ENCODE measurements around the gene DRC1.

The DRC1 gene

DNA sequence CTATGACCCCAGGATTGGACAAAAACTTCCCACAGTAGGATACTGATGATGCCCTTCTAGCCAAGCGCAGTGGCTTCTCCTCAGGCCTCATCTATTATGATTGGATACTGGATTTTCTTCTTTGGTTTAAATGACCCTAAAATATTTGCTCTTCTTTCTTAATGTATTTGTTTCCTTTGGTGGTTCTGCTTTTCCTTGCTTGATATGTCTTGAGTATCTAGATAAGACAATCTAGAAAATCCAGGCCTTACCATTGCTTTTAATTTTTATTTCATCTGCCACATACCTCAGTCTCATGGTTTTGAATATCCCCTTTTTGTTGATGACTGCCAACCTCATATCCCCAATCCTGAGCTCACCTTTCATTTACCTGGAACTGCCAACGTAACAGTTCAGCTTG lies 40.6 kb downstream of the DRC1 start:
- in situ Hi-C loops (cut with HindIII; ENCODE audit: low sequenced_read_pairs): no loop called here

DNA sequence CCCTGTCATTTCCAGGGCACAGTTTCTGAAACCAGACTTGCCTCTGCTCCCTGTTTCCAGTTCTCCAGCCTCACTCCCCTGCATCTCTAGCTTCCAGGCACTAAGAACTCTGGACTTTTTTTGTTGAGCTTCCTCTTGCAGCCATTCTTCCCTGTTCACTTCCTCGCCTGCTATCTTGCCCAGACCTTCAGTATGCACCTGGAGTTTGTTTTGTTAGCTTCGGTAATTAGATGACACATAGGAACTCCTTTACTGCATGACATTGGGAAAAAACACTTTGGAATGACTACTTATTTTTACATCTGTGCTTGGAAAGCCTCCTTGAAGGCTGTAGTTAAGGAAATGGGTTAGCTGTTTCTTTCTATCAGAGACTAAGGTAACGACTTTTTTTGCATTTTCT lies 41.0 kb downstream of the DRC1 start:
- in situ Hi-C loops (cut with HindIII; ENCODE audit: low sequenced_read_pairs): no loop called here

DNA sequence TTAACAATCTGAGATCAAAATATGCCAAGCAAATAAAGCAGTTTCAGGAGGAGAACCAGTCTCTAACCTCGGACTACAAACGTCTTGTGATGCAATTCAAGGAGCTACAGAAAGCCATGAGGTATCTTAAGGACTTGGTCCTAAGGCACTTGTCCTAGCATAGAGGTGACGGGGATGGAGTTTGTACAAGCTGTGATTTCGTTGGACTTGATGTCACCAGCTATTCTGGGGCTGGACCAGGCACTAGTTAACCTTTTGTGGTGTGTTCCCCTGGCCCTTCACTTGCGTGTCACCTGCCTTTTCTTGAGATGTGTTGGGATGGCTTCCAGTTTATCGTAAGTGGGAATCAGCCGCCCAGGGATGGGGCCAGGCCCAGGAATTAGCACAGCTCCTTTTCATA lies 42.5 kb downstream of the DRC1 start:
- in situ Hi-C loops (cut with HindIII; ENCODE audit: low sequenced_read_pairs): no loop called here

DNA sequence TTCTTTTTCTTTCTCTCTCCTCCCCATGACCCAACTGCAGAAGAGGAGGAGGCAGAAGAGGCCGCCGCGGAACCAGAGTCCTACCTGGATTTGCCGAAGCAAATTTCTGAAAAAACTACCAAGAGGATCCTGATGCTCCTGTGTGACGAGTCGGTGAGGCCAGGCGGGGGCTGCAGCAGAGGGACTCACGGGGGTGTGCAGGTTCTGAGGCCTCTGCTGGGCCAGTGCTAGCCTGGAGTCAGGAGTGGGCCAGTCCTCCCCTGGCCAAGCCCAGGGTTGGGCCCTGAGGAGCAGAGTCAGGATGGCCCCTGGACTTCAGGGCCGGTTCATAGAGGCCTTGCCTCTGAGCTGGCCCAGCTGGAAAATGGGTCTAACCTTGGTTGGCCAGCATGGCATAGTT lies 46.9 kb downstream of the DRC1 start:
- in situ Hi-C loops (cut with HindIII; ENCODE audit: low sequenced_read_pairs): no loop called here

DNA sequence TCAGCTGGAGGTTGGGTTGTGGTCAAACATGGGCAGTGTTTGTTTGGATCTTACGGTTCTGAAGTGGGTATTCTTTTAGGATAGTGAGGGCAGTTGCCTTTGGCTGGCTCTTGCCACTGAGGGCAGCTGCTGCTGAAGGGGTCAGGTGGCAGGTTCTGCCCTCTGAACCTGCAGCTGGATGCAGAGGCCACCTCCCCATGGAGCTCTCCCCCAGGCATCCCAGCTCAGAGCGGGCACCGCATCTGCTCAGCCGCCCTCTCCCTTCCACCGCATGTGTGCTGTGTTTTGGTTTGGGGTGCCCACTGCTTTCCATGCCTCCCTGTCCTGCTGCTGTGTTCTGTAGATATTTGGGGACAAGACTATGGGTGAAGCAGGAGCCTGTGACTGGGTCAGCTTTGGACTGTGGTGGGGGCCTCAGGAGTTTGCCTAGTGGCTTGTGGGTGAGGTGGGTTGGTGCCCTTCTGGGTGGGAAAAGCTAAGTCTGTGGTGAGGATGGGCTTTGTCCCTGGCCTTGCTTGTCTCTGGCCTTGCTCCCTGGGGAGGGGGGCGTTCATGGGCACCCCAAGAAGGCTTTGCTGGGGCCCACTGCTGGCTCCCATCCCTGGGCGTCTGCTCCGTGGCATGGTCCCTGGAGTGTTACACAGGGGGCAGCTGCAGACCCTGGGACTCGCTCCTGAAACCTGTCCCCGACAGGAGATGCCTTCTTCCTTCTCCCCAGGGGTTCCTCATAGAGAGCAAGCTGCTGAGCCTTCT lies 47.7 kb downstream of the DRC1 start:
- in situ Hi-C loops (cut with HindIII; ENCODE audit: low sequenced_read_pairs): no loop called here

DNA sequence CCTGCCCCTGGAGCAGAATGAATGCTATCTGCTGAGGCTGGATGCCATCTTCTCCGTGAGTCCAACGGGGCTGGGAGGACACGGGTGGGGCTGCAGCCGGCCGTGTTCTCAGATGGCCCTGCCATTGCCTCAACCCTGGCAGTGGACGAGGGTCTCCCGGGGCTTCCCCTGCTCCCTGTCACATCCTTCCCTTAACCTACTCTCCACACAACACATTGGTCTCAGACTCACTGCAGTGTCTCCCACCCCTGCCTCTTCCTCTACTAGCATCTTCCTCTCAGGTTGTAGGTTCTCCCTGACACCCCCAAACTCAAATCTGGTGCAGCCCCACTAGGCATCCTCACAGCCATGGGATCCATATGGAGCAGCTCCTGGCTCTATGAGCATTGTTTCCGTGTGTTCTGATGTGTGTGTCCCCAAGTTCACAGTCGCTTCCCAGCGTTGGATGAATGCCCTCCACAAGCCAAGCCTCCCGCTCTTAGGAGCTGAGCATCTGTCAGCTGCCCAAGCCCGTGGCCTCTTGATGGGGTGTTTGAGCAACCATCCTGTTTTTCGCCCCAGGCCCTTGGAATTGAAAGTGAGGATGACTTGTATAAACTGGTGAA lies 48.4 kb downstream of the DRC1 start:
- in situ Hi-C loops (cut with HindIII; ENCODE audit: low sequenced_read_pairs): no loop called here

DNA sequence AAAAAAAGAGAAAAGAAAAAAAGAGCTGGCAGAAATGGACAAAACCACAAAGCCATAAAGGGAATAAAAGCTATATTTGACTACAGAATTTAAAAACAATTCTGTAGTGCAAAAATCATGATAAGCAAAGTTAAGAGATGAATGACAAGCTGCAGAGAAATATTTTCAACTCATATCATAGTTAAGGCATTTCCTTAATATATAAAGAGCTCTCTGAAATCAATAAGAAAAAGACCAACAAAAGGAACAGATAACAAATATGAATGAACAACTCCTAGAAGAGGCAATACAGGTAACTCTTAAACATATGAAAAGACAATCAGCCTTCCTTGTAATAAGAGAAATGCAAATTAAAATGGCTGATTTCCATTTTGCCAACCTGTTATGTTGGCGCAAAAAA lies 50.0 kb downstream of the DRC1 start:
- in situ Hi-C loops (cut with HindIII; ENCODE audit: low sequenced_read_pairs): no loop called here

DNA sequence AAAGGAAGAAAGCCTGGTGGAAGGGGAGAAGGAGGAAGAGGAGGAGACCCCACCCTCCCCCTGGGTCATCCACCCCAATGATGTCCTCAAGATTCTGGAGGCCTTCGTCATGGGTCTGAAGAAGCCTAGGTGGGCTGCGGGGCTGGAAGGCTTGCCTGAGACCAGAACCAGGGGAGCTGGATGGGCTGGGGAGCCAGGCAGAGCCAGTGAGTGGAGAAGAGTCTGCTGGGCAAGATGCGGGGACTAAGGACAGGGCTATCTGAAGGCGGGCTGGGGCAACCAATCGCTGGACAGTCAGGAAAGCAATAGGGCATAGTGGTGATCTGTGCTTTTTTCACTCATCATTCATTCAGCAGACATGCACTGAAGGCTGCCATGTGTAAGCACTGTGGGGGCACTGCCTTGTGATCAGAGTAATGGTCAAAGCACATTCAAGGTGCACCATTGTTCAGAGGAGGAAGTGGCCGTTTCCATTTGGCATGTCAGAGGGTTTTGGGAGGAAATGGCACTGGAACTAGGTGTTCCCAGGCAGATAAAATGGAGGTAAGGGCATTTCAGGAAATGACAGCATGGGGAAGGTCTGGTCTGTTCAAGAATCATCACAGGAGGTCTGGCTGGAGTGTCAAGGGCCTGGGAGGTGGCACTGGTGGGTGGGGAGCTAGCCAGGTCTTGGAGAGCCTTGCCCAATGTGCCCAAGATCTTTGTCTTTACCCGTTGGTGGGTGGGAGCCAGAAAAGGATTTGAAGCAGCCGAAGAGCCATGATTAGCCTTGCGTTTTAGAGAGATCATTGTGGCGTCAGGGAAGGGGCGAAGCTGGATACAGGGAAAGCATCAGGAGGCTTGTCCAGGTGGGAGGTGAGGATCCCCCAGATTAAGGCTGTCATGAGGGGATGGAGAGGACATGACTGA lies 52.0 kb downstream of the DRC1 start:
- in situ Hi-C loops (cut with HindIII; ENCODE audit: low sequenced_read_pairs): no loop called here

DNA sequence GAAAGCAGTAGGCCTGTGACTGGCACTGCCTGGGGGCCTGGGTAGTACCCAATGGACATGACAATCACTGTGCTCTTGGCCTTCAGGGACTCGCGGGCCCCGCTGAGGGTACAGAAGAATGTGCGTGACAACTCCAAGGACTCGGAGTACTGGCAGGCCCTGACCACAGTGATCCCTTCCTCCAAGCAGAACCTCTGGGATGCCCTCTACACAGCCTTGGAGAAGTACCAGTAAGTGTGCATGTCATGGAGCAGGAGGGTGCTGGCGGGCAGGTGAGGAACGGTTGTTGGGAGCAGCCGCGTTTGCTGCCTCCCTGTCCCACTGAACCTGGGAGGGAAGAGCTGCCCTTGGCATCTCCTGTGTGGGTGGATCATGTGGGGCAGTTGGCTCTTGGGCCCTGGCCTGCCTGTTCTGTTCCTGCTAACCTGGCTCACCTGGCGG lies 52.9 kb downstream of the DRC1 start:
- in situ Hi-C loops (cut with HindIII; ENCODE audit: low sequenced_read_pairs): no loop called here

DNA sequence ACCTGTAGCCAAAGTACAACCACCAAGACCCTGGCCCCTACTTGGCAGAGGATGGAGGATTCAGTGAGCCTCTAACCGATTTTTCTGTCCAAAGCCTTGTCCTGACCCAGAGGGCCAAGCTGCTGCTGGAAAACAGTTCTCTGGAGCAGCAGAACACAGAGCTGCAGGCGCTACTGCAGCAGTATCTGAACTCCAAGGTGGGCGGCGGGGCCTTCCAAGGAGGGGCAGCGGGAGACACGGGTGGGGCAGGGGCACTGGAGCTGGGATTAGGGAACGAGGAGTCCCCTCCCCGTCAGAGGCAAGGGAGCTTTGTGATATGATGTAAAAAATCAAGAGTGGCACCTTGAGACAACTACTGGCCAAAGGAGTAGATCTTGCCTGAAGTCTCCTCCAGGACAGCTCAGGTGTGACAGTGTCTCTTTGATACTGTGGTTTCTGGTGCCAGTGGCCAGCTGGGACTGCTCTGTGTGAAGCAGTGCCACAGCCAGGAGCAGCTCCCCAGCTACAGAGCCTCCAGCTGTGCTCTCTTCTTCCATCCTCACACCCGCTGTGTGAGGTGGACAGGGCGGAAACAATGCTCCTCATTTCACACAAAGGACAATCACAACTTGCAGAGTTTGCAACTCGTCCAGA lies 53.4 kb downstream of the DRC1 start:
- in situ Hi-C loops (cut with HindIII; ENCODE audit: low sequenced_read_pairs): no loop called here

DNA sequence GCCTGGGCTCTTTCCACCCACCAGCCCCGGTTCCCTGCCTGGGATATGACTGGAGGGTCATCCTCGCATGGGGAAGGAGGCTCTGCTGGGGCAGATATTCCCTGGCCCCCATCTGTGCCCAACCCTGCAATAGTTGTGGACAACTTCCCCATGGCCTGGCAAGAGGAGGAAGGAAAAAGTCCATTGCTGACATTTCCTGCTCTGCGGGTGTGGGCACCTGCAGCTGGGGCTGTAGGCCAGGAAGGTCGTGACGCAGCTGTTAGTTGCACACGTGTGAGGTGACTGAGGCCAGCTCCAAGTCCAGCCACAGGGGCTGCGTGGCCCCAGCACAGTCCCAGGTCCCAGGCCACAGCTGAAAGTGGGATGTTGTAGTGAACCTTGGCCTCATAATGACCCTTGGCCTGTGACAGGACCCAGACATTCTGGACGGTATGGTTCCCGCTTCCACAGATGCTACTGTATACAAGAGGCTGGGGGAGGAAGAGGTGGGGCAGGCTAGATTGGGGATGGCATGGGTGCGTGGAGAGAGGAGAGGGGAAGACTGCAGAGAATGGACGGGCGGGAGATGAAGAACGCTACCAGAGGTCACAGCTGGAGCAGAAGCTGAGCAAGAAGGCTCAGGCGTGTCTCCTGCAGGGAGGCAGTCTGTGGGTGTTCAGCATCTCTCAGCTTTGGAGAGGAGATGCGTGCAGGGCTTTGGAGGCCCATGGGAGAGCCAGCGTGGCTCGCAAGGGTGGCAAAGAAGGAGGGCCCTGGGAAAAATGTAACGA lies 54.1 kb downstream of the DRC1 start:
- in situ Hi-C loops (cut with HindIII; ENCODE audit: low sequenced_read_pairs): no loop called here

DNA sequence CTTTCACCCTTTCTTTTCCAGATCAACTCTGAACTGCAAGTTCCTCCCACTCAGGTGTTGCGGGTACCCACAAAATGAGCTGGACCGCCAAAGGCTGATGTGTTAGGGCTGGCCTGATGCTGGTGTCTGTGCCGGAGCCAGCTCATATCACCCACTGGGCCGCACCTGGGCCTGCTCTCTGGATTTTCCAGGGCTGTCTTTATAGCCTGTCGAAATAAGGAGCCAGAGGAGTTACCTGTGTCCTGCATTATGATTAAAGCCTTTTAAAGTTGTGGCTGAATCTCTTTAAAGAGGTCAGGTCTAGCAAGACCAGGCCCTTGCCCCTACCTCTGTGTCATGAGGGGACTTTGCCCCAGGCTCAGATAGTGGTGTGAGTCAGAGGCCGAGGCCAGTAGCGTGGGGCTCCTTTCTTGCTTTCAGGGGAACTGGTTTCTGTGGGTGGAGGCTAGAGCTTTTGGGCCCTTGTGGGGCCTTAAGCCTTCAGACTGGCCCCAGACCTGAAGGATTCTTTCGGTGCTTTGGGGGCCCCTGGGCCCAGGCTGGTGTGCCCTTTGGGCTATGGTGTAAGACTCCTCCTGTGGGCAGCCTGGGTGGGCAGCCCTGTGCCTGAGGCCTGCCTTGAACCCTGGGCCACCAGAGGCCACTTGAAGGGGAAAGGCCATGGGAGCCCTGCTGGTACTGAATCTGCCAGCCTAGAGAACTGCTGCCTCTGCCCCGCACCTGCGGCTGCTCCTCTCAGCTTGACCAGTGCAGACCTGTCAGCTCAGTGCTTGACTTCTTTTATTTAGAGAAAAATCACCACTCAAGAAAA lies 54.9 kb downstream of the DRC1 start:
- in situ Hi-C loops (cut with HindIII; ENCODE audit: low sequenced_read_pairs): no loop called here

DNA sequence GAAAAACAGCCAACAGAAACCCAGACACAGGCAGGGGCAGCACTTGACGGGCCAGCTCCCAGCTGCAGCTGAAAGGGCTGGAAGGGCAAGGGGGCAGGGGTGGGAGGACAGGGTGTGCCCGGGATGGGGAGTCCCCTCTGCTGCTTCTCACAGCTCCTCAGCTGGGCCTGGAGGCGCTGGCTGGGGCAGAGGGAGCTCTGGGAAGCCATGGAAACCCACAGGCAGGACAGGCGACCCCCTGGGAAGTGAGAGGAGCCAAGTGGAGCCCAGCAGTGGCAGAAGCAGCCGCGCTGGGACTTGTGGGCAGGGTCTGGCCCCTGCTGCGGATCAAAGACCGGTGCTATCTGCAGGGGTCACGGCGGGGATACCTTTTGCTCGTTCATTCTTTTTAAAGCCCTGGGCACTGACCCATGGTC lies 55.5 kb downstream of the DRC1 start:
- in situ Hi-C loops (cut with HindIII; ENCODE audit: low sequenced_read_pairs): no loop called here

DNA sequence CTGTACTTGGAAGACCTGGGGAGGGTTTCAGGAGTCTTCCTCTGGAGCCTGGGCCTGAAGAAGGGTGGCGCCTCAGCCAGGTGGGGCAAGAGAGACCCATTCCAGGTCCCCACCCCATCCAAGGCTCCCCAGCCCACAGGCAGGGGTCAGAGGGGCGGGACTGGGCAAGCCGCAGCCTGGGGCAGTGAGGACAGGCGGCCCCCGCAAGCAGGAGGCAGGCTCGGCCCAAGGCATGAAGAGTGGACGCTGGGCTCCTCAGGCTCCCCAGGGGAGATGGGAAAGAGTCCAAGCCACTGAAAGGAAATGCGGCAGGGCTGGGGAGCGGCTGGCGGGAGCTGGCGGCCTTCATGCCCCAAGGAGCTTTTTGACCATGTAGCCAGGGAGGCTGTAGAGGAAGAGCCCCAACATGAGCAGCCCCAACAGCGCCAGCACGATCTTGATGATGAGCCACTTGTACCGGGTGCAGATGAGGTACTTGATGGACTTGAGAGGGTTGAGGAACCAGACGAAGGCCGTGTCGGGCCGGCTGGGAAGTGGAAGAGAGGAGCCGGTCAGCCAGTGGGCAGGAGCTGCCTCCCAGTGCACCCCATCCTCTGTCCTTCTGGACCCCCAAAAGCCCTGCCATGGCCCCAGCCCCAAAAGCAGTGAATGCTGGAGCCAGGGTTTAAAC lies 56.1 kb downstream of the DRC1 start:
- in situ Hi-C loops (cut with HindIII; ENCODE audit: low sequenced_read_pairs): no loop called here

DNA sequence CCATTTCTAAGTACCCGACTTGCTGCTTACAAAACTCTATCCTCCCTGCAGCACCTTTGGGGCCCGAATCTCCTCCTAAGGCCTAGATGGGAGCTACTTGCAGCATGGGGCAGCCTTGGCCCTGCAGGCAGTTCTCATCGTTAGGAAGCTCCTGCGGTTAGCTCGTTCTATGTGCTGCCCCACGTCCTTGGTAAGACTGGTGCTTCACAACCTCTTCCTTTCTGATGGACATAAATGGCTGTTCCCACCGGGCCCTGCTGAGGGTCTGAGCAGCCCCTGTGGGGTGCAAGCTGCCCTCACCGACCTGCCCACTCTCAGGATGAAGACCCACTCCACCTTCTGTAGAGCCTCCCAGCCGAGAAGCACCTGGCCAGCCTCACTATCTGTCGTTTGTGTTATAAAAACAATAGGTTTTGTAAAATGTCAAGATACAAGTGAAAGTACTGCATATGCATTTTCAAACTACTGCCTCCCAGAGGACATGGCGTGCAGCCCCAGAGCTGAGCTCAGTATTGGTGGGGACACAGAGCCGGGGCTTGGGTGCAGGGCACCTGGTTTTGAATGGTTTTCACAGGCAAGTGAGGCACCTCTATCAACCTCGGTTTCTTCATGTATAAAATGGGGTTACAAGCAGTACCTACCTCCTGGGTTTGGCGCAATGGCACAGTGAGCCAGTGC lies 56.8 kb downstream of the DRC1 start:
- in situ Hi-C loops (cut with HindIII; ENCODE audit: low sequenced_read_pairs): no loop called here

DNA sequence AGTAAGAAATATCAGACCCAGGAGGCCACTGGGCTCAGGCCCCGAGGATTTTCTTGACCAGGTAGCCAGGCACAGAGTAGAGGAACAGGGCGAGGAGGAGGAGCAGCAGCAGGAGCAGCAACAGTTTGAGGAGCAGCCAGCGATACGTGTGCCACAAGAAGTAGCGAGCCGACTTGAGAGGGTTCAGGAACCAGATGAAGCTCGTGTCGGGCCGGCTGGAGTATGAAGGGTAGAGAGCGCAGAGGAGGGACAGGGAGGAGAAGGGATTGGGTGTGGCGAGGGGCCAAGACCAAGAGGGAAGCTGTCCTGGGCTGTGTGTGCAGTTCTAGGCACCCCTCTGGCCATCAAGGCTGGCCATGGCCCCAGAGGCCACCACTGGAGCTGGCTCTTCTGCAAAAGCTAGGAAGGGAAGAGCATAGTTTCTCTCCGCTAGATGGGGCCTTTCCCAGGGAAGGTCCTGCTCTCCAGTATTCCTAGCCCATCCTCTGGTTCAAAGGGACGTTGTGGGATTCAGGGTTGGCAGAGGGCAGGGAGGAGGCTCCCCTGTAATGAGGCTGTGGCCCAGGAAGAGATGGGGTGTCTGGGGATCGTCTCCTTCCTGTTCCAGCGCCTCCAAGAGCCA lies 58.4 kb downstream of the DRC1 start:
- in situ Hi-C loops (cut with HindIII; ENCODE audit: low sequenced_read_pairs): no loop called here

DNA sequence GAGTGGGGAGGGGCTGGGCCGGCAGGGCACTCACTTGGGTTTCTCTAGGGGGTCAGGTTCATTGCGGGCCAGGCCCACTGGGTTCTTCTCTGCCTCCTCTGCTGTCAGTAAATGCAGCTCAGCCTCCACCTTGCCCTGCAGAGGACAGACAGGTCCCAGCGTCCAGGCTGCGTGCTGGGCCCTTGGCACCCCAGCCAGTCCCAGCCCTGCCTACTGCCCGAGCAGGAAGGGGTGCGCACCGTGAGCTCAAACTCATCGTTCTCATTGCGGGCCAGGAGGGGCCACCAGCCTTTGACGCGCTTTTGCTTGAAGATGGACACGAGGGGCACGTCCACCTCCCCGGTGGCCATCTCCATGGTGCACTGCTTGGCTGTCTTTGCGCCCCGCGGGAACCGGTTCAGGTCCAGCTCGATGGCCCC lies 58.9 kb downstream of the DRC1 start:
- in situ Hi-C loops (cut with HindIII; ENCODE audit: low sequenced_read_pairs): no loop called here

DNA sequence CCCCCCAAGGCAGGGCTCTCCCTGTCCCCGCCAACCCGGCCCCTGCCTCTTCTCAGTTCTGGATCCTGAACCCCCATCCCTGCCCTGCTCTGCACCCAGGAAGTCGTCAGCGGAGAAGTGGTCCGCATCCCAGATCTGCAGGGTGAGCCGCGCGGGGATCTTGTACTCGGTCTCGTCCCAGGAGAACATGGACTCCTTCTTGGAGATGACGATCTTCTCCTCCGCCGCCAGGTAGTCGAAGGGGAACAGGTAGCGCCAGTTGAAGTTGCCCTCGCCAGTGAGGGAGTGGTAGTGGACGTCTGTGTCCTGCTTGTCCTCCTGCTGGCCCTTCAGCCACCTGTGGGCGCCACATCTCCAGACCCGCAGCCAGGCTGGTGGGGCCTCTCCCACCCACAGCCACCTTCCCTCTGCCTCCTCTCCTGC lies 59.9 kb downstream of the DRC1 start:
- in situ Hi-C loops (cut with HindIII; ENCODE audit: low sequenced_read_pairs): no loop called here

Measured in DLD1 (cell line).